Measurements from ENCODE around the gene CPTP. TPM values are rescaled to one million over a fixed set of nuclear protein-coding genes. Genes with fewer than 3 reads are reported as not detected.

Gene CPTP
- total and polyA plus RNA-seq, 8 donors = 10.6 to 25.2 (median 15.0) TPM

- Histone ChIP-seq H3K4me1 (peaks cover 17 to 25% of the 10 kb centered on the region in 2 donors), H3K27me3 (peaks cover 9 to 84% of the 10 kb centered on the region in 2 donors), H3K9me3 (no peaks in the 10 kb centered on the region), H3K36me3 (no peaks in the 10 kb centered on the region), H3K4me3 (no peak overlapping the region), H3K27ac (peak overlapping the region; percentile 66 to 87)
- no peak for TF ChIP-seq CTCF (IDR thresholded peaks at IDR 0.05)
- DNase-seq = no peak
- peak; percentile 12 for ATAC-seq
- intact Hi-C loops (cut with DNase I) = no loop called here
Measured at GRCh38 chr1:1359308-1359663, 34.7 kb downstream of the CPTP start.

GRCh38 chr1:1359664-1360468 lies 35.3 kb downstream of the CPTP start:
- no peak overlapping the region for H3K4me3 ChIP-seq
- peaks cover 4 to 84% of the 10 kb centered on the region in 2 donors for H3K27me3 ChIP-seq
- intact Hi-C loops (cut with DNase I) = no loop called here
- H3K9me3 ChIP-seq = no peaks in the 10 kb centered on the region
- H3K27ac ChIP-seq = peak overlapping the region; percentile 46 to 87
- H3K36me3 ChIP-seq = no peaks in the 10 kb centered on the region
- no peak for TF ChIP-seq CTCF (IDR thresholded peaks at IDR 0.05)
- ATAC-seq (peak; percentile 4), DNase-seq (peak in 1 of 4 donors; percentile 72)
- peaks cover 17 to 19% of the 10 kb centered on the region in 2 donors for H3K4me1 ChIP-seq

- TF ChIP-seq CTCF (IDR thresholded peaks at IDR 0.05) = no peak
- Histone ChIP-seq H3K27ac (peak overlapping the region; percentile 46 to 87), H3K9me3 (no peaks in the 10 kb centered on the region), H3K4me1 (peaks cover 13% of the 10 kb centered on the region in 2 donors), H3K27me3 (peaks cover 0 to 76% of the 10 kb centered on the region in 2 donors), H3K4me3 (no peak overlapping the region), H3K36me3 (no peaks in the 10 kb centered on the region)
- ATAC-seq = peak; percentile 63
- peak in 2 of 4 donors; percentile 72 to 82 for DNase-seq
- intact Hi-C loops (cut with DNase I) = no loop called here
Measured at GRCh38 chr1:1360506-1361169, 36.0 kb downstream of the CPTP start.

- ATAC-seq (no peak), DNase-seq (peak in 1 of 4 donors; percentile 68)
- no peaks in the 10 kb centered on the region for H3K36me3 ChIP-seq
- TF ChIP-seq CTCF (IDR thresholded peaks at IDR 0.05) = no peak
- peaks cover 13% of the 10 kb centered on the region in 2 donors for H3K4me1 ChIP-seq
- H3K27ac ChIP-seq = peak overlapping the region; percentile 48 to 87
- H3K27me3 ChIP-seq = peaks cover 0 to 68% of the 10 kb centered on the region in 2 donors
- H3K9me3 ChIP-seq = no peaks in the 10 kb centered on the region
- intact Hi-C loops (cut with DNase I) = no loop called here
- H3K4me3 ChIP-seq = no peak overlapping the region
Measured at GRCh38 chr1:1361233-1361981, 36.8 kb downstream of the CPTP start.

All from left lung (tissue), 10 donors.